Neural cell (in vitro differentiated cells): ENCODE data around the gene ADIPOR2. TPM values are rescaled to one million over a fixed set of nuclear protein-coding genes. Genes with fewer than 3 reads are reported as not detected.

Source experiments
- H2AFZ ChIP-seq: fragments of 200-600, 300-800 bp; sonication (generic), shearing (Covaris generic); 2 replicates; pipeline ENCODE4 v1.6.0; 2014; ENCODE audit warnings: low read depth, mild to moderate bottlenecking, antibody characterized with exemption, low read length, moderate library complexity
- H3F3A ChIP-seq: fragments of 200-600 bp; shearing (Covaris generic); 2 replicates; pipeline ENCODE4 v1.6.1; 2016; ENCODE audit warnings: mild to moderate bottlenecking, moderate library complexity, mixed read lengths, antibody characterized with exemption, low read length; ENCODE audit not compliant: insufficient read depth, poor library complexity, severe bottlenecking
- H3K27ac ChIP-seq: fragments of 200-600, 300-800 bp; sonication (generic), shearing (Covaris generic); 2 replicates; pipeline ENCODE4 v1.5.1; 2014; ENCODE audit warnings: mild to moderate bottlenecking, low read length, moderate library complexity
- H3K27me3 ChIP-seq: fragments of 300-800, 200-600 bp; sonication (generic), shearing (Covaris generic); 2 replicates; pipeline ENCODE4 v1.6.0; 2014; ENCODE audit warnings: mild to moderate bottlenecking, low read depth, low read length, moderate library complexity; ENCODE audit not compliant: insufficient read depth
- H3K36me3 ChIP-seq: fragments of 300-800, 200-600 bp; sonication (generic), shearing (Covaris generic); 2 replicates; pipeline ENCODE4 v1.5.1; 2014; ENCODE audit warnings: mild to moderate bottlenecking, antibody characterized with exemption, low read length, moderate library complexity; ENCODE audit not compliant: insufficient read depth
- H3K4me2 ChIP-seq: fragments of 300-800, 200-600 bp; sonication (generic), shearing (Covaris generic); 2 replicates; pipeline ENCODE4 v1.6.0; 2014; ENCODE audit warnings: mild to moderate bottlenecking, low read length
- H3K4me3 ChIP-seq: fragments of 300-800, 200-600 bp; sonication (generic), shearing (Covaris generic); 2 replicates; pipeline ENCODE4 v1.5.1; 2014; ENCODE audit warnings: mild to moderate bottlenecking, low read length, moderate library complexity
- H3K79me2 ChIP-seq: fragments of 200-600 bp; shearing (Covaris generic); replicated peaks from 2 replicates; pipeline ENCODE4 v1.6.0; 2014; ENCODE audit warnings: mild to moderate bottlenecking, low read length, moderate library complexity; ENCODE audit not compliant: insufficient read depth
- H3K9ac ChIP-seq: fragments of 300-800, 200-600 bp; sonication (generic), shearing (Covaris generic); 2 replicates; pipeline ENCODE4 v1.6.1; 2016; ENCODE audit warnings: mild to moderate bottlenecking, low read length, mixed read lengths
- H3K9me2 ChIP-seq: fragments of 200-600 bp; shearing (Covaris generic); 2 replicates; pipeline ENCODE4 v1.6.1; 2016; ENCODE audit warnings: mild to moderate bottlenecking, low read length, mixed read lengths; ENCODE audit not compliant: insufficient read depth
- H3K9me3 ChIP-seq: fragments of 200-600, 300-800 bp; sonication (generic), shearing (Covaris generic); 2 replicates; pipeline ENCODE4 v1.6.1; 2016; ENCODE audit warnings: mild to moderate bottlenecking, mixed run types, low read length, moderate library complexity, mixed read lengths
- H4K20me1 ChIP-seq: fragments of 200-600 bp; shearing (Covaris generic); 2 replicates; pipeline ENCODE4 v1.6.1; 2016; ENCODE audit warnings: mild to moderate bottlenecking, mixed run types; ENCODE audit not compliant: insufficient read depth
- EP300 ChIP-seq: fragments of 450-650 bp; conservative IDR thresholded peaks from 2 replicates; pipeline ENCODE4 v1.6.1; 2014; ENCODE audit warnings: antibody characterized with exemption, mild to moderate bottlenecking, moderate library complexity; ENCODE audit not compliant: poor library complexity, severe bottlenecking
- EZH2 ChIP-seq: fragments of 200-600, 300-800 bp; shearing (Covaris generic), sonication (generic); IDR thresholded peaks from 2 replicates; pipeline ENCODE4 v1.6.1; 2014; ENCODE audit warnings: antibody characterized with exemption, low read length, borderline replicate concordance, mild to moderate bottlenecking; ENCODE audit not compliant: insufficient read depth, poor library complexity, severe bottlenecking
- MXI1 ChIP-seq: fragments of 450-650 bp; conservative IDR thresholded peaks from 2 replicates; pipeline ENCODE4 v1.6.1; 2014; ENCODE audit warnings: antibody characterized with exemption, mild to moderate bottlenecking; ENCODE audit not compliant: poor library complexity, severe bottlenecking
- POLR2AphosphoS5 ChIP-seq: IDR thresholded peaks from 2 replicates; pipeline ENCODE4 v1.6.1; 2012
- SMC3 ChIP-seq: fragments of 450-650 bp; conservative IDR thresholded peaks from 2 replicates; pipeline ENCODE4 v1.6.1; 2014; ENCODE audit warnings: antibody characterized with exemption, mild to moderate bottlenecking, moderate library complexity; ENCODE audit not compliant: poor library complexity
- TAF1 ChIP-seq: IDR thresholded peaks from 2 replicates; pipeline ENCODE4 v1.6.1; 2012; ENCODE audit warnings: low read depth
- polyA plus RNA-seq: library from polyadenylated mRNA; depleted of rRNA; stranded (reverse); fragments of >200 nt; gene quantifications from 2 replicates; pipeline ENCODE4 v1.2.3, GENCODE V29; 2014
- TF ChIP-seq, protein P1 (sequence below): fragments of 450-650 bp; IDR thresholded peaks from 2 replicates; pipeline ENCODE4 v1.5.1; 2014; ENCODE audit warnings: antibody characterized with exemption, mild to moderate bottlenecking, moderate library complexity; ENCODE audit not compliant: poor library complexity, severe bottlenecking
- TF ChIP-seq, protein P2 (sequence below): IDR thresholded peaks from 2 replicates; pipeline ENCODE4 v1.6.1; 2012; ENCODE audit warnings: borderline replicate concordance

Gene ADIPOR2
- polyA plus RNA-seq, 1 donor from 2014 or later = 18.5 TPM

DNA sequence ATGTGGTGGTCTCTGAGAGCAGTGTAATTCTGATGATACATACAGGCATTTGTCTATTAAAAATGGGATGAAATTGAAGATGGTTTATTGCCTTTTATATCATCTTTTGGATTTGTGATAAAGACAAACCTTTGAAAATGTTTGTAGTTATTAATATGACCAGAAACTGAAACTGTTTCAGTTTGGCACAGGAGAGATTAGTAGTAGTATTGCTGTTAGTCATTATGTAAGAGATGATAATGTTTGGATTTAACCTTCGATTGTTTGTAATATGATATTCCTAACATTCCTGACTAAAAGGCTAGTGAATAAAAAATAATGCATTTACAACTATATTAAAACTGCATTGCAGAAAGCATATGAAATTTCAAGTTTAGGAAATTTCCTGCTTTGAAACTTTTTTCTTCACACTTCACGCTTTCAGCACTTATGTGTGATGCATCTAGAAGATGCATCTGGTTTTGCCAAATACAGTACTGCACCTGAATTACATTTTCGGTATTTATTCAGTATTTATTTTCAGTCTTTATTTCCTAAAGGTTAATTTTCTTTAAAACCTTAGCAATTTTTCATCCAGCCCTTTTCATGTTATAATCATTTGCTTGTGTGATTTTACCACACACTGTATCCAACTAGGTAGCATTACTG lies 25.5 kb downstream of the ADIPOR2 start:
- Histone ChIP-seq H3K4me2 (no peak overlapping the region), H2AFZ (no peak overlapping the region), H3K9me2 (no peaks in the 10 kb centered on the region), H3K79me2 (peaks cover 12% of the 10 kb centered on the region), H3K36me3 (no peaks in the 10 kb centered on the region), H3F3A (no peaks in the 10 kb centered on the region), H3K9me3 (no peaks in the 10 kb centered on the region), H3K27me3 (no peaks in the 10 kb centered on the region), H3K27ac (no peak overlapping the region), H3K9ac (no peak overlapping the region), H3K4me3 (no peak overlapping the region), H4K20me1 (no peaks in the 10 kb centered on the region)
- TF ChIP-seq, protein P1, sequence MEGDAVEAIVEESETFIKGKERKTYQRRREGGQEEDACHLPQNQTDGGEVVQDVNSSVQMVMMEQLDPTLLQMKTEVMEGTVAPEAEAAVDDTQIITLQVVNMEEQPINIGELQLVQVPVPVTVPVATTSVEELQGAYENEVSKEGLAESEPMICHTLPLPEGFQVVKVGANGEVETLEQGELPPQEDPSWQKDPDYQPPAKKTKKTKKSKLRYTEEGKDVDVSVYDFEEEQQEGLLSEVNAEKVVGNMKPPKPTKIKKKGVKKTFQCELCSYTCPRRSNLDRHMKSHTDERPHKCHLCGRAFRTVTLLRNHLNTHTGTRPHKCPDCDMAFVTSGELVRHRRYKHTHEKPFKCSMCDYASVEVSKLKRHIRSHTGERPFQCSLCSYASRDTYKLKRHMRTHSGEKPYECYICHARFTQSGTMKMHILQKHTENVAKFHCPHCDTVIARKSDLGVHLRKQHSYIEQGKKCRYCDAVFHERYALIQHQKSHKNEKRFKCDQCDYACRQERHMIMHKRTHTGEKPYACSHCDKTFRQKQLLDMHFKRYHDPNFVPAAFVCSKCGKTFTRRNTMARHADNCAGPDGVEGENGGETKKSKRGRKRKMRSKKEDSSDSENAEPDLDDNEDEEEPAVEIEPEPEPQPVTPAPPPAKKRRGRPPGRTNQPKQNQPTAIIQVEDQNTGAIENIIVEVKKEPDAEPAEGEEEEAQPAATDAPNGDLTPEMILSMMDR = no peak

DNA sequence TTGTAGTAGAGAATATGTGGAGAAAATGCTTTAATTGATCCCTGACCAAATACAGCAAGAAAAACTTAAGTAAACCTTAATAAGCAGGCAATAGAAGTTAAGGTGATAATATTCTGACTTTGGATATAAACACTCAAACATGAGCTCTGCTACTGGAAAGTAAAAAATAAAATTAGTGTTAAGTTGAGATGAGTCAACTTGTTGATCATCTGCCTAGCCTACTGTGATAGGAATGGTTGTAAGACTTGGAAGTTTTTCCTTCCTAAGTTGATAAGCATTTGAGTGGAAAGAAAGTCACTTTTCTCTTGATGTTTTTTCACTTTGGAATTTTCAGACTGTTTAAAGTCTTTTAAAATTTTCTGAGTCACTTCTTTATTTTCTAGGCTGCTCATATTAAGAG lies 26.0 kb downstream of the ADIPOR2 start:
- no peaks in the 10 kb centered on the region for H4K20me1 ChIP-seq
- TF ChIP-seq, protein P2, sequence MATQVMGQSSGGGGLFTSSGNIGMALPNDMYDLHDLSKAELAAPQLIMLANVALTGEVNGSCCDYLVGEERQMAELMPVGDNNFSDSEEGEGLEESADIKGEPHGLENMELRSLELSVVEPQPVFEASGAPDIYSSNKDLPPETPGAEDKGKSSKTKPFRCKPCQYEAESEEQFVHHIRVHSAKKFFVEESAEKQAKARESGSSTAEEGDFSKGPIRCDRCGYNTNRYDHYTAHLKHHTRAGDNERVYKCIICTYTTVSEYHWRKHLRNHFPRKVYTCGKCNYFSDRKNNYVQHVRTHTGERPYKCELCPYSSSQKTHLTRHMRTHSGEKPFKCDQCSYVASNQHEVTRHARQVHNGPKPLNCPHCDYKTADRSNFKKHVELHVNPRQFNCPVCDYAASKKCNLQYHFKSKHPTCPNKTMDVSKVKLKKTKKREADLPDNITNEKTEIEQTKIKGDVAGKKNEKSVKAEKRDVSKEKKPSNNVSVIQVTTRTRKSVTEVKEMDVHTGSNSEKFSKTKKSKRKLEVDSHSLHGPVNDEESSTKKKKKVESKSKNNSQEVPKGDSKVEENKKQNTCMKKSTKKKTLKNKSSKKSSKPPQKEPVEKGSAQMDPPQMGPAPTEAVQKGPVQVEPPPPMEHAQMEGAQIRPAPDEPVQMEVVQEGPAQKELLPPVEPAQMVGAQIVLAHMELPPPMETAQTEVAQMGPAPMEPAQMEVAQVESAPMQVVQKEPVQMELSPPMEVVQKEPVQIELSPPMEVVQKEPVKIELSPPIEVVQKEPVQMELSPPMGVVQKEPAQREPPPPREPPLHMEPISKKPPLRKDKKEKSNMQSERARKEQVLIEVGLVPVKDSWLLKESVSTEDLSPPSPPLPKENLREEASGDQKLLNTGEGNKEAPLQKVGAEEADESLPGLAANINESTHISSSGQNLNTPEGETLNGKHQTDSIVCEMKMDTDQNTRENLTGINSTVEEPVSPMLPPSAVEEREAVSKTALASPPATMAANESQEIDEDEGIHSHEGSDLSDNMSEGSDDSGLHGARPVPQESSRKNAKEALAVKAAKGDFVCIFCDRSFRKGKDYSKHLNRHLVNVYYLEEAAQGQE = no peak
- TF ChIP-seq EP300 = no peak
- TF ChIP-seq, protein P1 = no peak
- no peak for TF ChIP-seq MXI1
- no peak for TF ChIP-seq POLR2AphosphoS5
- TF ChIP-seq EZH2 = no peak
- TF ChIP-seq TAF1 = no peak
- TF ChIP-seq SMC3 = no peak
- H3K4me3 ChIP-seq = no peak overlapping the region
- no peaks in the 10 kb centered on the region for H3F3A ChIP-seq
- H3K27ac ChIP-seq = no peak overlapping the region
- H3K4me2 ChIP-seq = no peak overlapping the region
- H3K36me3 ChIP-seq = no peaks in the 10 kb centered on the region
- no peak overlapping the region for H2AFZ ChIP-seq
- no peak overlapping the region for H3K9ac ChIP-seq
- no peaks in the 10 kb centered on the region for H3K27me3 ChIP-seq
- H3K79me2 ChIP-seq = peaks cover 15% of the 10 kb centered on the region
- H3K9me3 ChIP-seq = no peaks in the 10 kb centered on the region
- no peaks in the 10 kb centered on the region for H3K9me2 ChIP-seq
